ENCODE data around the gene MAVS.

The MAVS gene

GRCh38 chr20:3922223-3922982 is 75.8 kb downstream of the MAVS start:
- H3K4me1 Mint-ChIP-seq (ENCODE audit: low read depth in 2 of 2): peaks cover 27 to 34% of the 10 kb centered on the region in 2 donors
- H3K27ac Mint-ChIP-seq: peak overlapping the region in 1 of 2 donors; percentile 80

GRCh38 chr20:3922983-3923339 is 76.3 kb downstream of the MAVS start:
- H3K27me3 Mint-ChIP-seq: no peaks in the 10 kb centered on the region
- ATAC-seq (replicated peaks): no peak
- no peak overlapping the region for H3K4me3 Mint-ChIP-seq
- no peak for DNase-seq
- no peaks in the 10 kb centered on the region for H3K9me3 Mint-ChIP-seq
- H3K4me1 Mint-ChIP-seq (ENCODE audit: low read depth in 2 of 2): peaks cover 28 to 36% of the 10 kb centered on the region in 2 donors
- peak overlapping the region; percentile 36 to 80 for H3K27ac Mint-ChIP-seq
- H3K36me3 Mint-ChIP-seq (ENCODE audit: insufficient read depth): peaks cover 81% of the 10 kb centered on the region

More at GRCh38 chr20:3922223-3922982, 75.8 kb downstream of the MAVS start:
- H3K36me3 Mint-ChIP-seq (ENCODE audit: insufficient read depth): peaks cover 84% of the 10 kb centered on the region
- H3K4me3 Mint-ChIP-seq: no peak overlapping the region
- DNase-seq (no peak), ATAC-seq (replicated peaks) (no peak)
- no peaks in the 10 kb centered on the region for H3K27me3 Mint-ChIP-seq
- H3K9me3 Mint-ChIP-seq: no peaks in the 10 kb centered on the region

- Mint-ChIP-seq H3K4me1 (ENCODE audit: low read depth in 2 of 2) (peaks cover 31 to 39% of the 10 kb centered on the region in 2 donors), H3K27ac (peak overlapping the region in 1 of 2 donors; percentile 36), H3K9me3 (no peaks in the 10 kb centered on the region), H3K36me3 (ENCODE audit: insufficient read depth) (peaks cover 72% of the 10 kb centered on the region), H3K4me3 (no peak overlapping the region), H3K27me3 (no peaks in the 10 kb centered on the region)
- ATAC-seq (replicated peaks): no peak
- no peak for DNase-seq
Observed at GRCh38 chr20:3923818-3924217, 77.2 kb downstream of the MAVS start.

GRCh38 chr20:3924304-3925112 is 77.9 kb downstream of the MAVS start:
- Mint-ChIP-seq H3K27ac (peak overlapping the region; percentile 69 to 73), H3K4me3 (no peak overlapping the region), H3K36me3 (ENCODE audit: insufficient read depth) (peaks cover 71% of the 10 kb centered on the region), H3K4me1 (ENCODE audit: low read depth in 2 of 2) (peaks cover 34 to 37% of the 10 kb centered on the region in 2 donors), H3K9me3 (no peaks in the 10 kb centered on the region), H3K27me3 (no peaks in the 10 kb centered on the region)
- DNase-seq: no peak
- peak; percentile 33 for ATAC-seq (replicated peaks)

GRCh38 chr20:3925113-3925695 is 78.6 kb downstream of the MAVS start:
- peaks cover 69% of the 10 kb centered on the region for H3K36me3 Mint-ChIP-seq (ENCODE audit: insufficient read depth)
- peak overlapping the region; percentile 69 to 73 for H3K27ac Mint-ChIP-seq
- no peaks in the 10 kb centered on the region for H3K9me3 Mint-ChIP-seq
- ATAC-seq (replicated peaks) (no peak), DNase-seq (no peak)
- no peaks in the 10 kb centered on the region for H3K27me3 Mint-ChIP-seq
- no peak overlapping the region for H3K4me3 Mint-ChIP-seq
- peaks cover 34 to 38% of the 10 kb centered on the region in 2 donors for H3K4me1 Mint-ChIP-seq (ENCODE audit: low read depth in 2 of 2)

Data from effector memory CD8-positive, alpha-beta T cell (primary cell).